CD4-positive, alpha-beta memory T cell (primary cell): Measurements from ENCODE around the gene NMT1. TPM values are rescaled to one million over a fixed set of nuclear protein-coding genes. Genes with fewer than 3 reads are reported as not detected.

Experiments
- CTCF ChIA-PET: fragments of 350-600 bp; sonication (Branson Sonifier 250); formaldehyde crosslinking; loops from one replicate; lab custom pipeline; 2021; ENCODE audit warnings: inconsistent platforms; ENCODE audit not compliant: partially characterized antibody; lab: Charles Lee
- POLR2A ChIA-PET: fragments of 350-600 bp; sonication (Branson Sonifier 250); formaldehyde crosslinking; loops from one replicate; lab custom pipeline; 2021; ENCODE audit not compliant: partially characterized antibody; lab: Charles Lee
- DNase-seq, 5 donors: peaks; one replicate each; pipeline versions ENCODE4 v3.0.0 to v3.0.0-alpha.2; 2020 to 2022; ENCODE audit warnings: mixed read lengths in 1 of 5
- H3K27ac ChIP-seq: one replicate; pipeline ENCODE4 v1.7.0; 2013; ENCODE audit warnings: low read depth, low read length
- H3K27me3 ChIP-seq: 2 replicates; pipeline ENCODE4 v1.7.0; 2013; ENCODE audit warnings: mild to moderate bottlenecking, low read length, moderate library complexity; ENCODE audit not compliant: insufficient read depth
- H3K36me3 ChIP-seq: 2 replicates; pipeline ENCODE4 v1.7.0; 2013; ENCODE audit warnings: mild to moderate bottlenecking, low read length, moderate library complexity; ENCODE audit not compliant: insufficient read depth
- H3K4me1 ChIP-seq: 2 replicates; pipeline ENCODE4 v1.7.0; 2013; ENCODE audit warnings: mild to moderate bottlenecking, low read length, moderate library complexity; ENCODE audit not compliant: insufficient read depth
- H3K4me3 ChIP-seq, 2 donors: one replicate each; pipeline ENCODE4 v1.7.0; 2013; ENCODE audit warnings: low read length in 2 of 2, mild to moderate bottlenecking in 1 of 2
- H3K9me3 ChIP-seq, 2 donors: one replicate each; pipeline ENCODE4 v1.7.0; 2013; ENCODE audit warnings: low read length in 2 of 2, control low read depth in 1 of 2; ENCODE audit not compliant: control insufficient read depth in 1 of 2
- H3K27ac Mint-ChIP-seq, 7 donors: one replicate each; pipeline ENCODE4 v1.8.0; 2020 to 2021; ENCODE audit warnings: mixed read lengths in 7 of 7, mild to moderate bottlenecking in 6 of 7, inconsistent platforms in 3 of 7, moderate library complexity in 3 of 7
- H3K27me3 Mint-ChIP-seq, 2 donors: one replicate each; pipeline ENCODE4 v1.8.0; 2020 to 2021; ENCODE audit warnings: mixed read lengths in 2 of 2
- H3K36me3 Mint-ChIP-seq, 2 donors: one replicate each; pipeline ENCODE4 v1.8.0; 2020 to 2021; ENCODE audit warnings: mixed read lengths in 2 of 2, inconsistent platforms in 1 of 2, mild to moderate bottlenecking in 1 of 2
- H3K4me1 Mint-ChIP-seq, 4 donors: one replicate each; pipeline ENCODE4 v1.8.0; 2020 to 2021; ENCODE audit warnings: mixed read lengths in 4 of 4, mild to moderate bottlenecking in 1 of 4
- H3K4me3 Mint-ChIP-seq, 8 donors: one replicate each; pipeline ENCODE4 v1.8.0; 2020 to 2021; ENCODE audit warnings: mixed read lengths in 8 of 8, mild to moderate bottlenecking in 7 of 8, moderate library complexity in 6 of 8, inconsistent platforms in 3 of 8
- H3K9me3 Mint-ChIP-seq, 8 donors: one replicate each; pipeline ENCODE4 v1.8.0; 2020 to 2021; ENCODE audit warnings: mixed read lengths in 8 of 8, mild to moderate bottlenecking in 5 of 8, inconsistent platforms in 3 of 8, moderate library complexity in 1 of 8
- intact Hi-C: fragments of 100-400 bp; cut with micrococcal nuclease; formaldehyde crosslinking; loops from one replicate; pipeline ENCODE4 v1.15.1; 2023
- polyA plus RNA-seq, 2 donors: library from polyadenylated mRNA; unstranded; fragments of 300-500 nt; fragmentation: Illumina TruSeq; gene quantifications; one replicate each; pipeline ENCODE4 v1.2.3, GENCODE V29; 2021
- total RNA-seq, 2 experiments: library from RNA; stranded (reverse); gene quantifications; one replicate each; pipeline ENCODE4 v1.2.3, GENCODE V29; 2021

Gene NMT1
- total and polyA plus RNA-seq, 4 experiments from 2014 or later, result 56.2 to 126 (median 100) TPM

DNA sequence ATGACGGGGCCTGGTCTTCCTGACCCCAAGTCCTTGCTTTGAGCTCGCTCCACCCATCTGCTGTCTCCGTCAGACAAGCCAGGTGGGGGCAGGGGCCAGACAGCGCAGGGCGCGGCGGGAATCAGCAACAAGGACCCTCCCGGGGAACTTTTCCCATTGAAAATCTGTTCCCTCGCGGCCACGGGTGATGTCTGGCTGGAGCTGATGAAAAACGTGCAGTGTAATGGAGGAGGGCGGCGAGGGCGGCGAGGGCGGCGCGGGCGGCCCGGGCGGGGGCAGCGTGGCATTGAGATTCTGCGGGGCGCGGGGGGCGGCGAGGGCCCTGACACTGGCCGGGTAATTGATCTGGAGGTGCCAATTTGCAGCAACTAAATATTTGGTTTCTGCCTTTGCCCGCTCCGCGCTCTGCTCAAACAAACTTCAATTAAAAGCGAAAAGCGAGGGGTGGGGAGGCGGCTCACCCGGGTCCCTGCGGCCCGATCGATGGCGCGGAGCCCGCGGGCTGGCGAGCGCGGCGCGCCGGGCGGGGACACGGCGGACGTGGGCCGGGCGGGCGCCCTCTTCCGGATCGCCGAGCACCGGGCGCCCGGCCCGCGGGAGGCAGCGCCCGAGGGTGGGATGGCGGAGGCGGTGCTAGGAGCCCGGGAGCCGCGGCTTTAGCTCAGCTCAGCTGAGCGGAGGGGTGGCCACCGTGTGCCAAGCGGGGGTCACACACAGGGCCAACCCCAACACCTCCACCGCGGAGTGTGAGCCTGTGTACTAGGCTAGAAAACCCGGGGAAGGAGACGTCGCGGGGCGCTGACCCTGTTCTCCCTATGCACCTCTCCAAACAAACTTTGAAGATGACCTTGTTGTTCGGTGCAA, 42.0 kb upstream of the NMT1 start:
- H3K27ac Mint-ChIP-seq, result peak overlapping the region in 4 of 7 donors; percentile 69 to 85 (median 74)
- H3K36me3 Mint-ChIP-seq, result peaks cover 2 to 4% of the 10 kb centered on the region in 2 donors
- intact Hi-C loops, result loop anchor here (10.0 kb wide), 1 partner anchor 74 kb away; the partner anchor contains the start of gene KIF18B
- H3K4me3 Mint-ChIP-seq, result peak overlapping the region; percentile 79 to 94 (median 86)
- ChIA-PET POLR2A (interaction anchor here (0.7 to 1.7 kb wide), 3 partner anchors 20 to 109 kb away, joined by 3 to 6 read pairs (median 3); no protein-coding TSS in a partner anchor), CTCF (interaction anchor here (0.9 to 5.8 kb wide), 9 partner anchors 13 to 242 kb away, joined by 3 to 76 read pairs (median 4); partner anchors contain the start of gene ACBD4)
- H3K4me3 ChIP-seq, result peak overlapping the region in 1 of 2 donors; percentile 23
- H3K27me3 ChIP-seq, result peaks cover 20% of the 10 kb centered on the region
- H3K36me3 ChIP-seq, result no peaks in the 10 kb centered on the region
- H3K9me3 ChIP-seq, result no peaks in the 10 kb centered on the region
- DNase-seq, result peak in 4 of 5 donors; percentile 14 to 35 (median 22)
- no peaks in the 10 kb centered on the region for H3K9me3 Mint-ChIP-seq
- H3K4me1 ChIP-seq, result peaks cover 25% of the 10 kb centered on the region
- peaks cover 26 to 41% of the 10 kb centered on the region in 2 donors for H3K27me3 Mint-ChIP-seq
- peaks cover 11 to 22% (median 18%) of the 10 kb centered on the region in 4 donors for H3K4me1 Mint-ChIP-seq
- H3K27ac ChIP-seq, result no peak overlapping the region

DNA sequence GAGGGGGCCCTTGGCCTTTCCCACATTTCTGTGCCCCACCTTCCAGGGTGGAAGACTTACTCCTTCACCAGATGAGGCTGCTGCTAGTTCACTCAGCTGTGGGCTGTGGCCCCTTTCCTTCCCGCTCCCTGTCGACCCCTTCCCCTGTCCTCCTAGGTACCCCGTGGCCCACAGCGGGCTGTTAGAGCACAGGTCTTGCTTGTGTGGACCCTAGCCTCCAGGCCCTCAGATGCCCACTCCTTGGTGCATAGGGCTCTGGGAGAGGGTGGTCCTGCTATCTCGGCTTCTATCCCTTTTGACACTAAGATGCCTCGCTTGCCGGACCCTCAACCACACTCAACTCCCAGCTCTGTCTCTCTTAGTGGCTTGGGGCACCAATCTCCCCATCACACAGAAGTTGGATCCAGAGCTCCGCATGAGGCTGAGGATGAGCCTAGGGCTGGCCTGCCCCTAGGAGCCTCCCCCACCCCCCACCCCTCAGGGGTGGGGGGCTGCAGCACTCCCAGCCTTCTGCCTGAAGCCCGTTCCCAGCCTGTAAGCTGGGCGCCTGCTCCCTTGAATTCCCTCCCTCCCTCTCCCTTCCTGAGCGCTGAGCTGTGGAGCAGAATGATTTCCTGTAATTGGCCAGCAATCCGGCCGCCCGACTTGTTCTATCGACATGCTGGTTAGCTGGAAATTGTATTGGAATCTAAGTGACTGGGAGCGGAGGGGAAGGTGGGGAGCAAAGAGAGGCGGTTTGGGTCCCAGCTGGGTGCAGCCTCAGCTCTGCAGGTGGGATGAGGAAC, 40.6 kb upstream of the NMT1 start:
- Histone ChIP-seq H3K4me3 (no peak overlapping the region), H3K36me3 (no peaks in the 10 kb centered on the region), H3K27me3 (peaks cover 20% of the 10 kb centered on the region), H3K9me3 (no peaks in the 10 kb centered on the region), H3K27ac (no peak overlapping the region), H3K4me1 (peaks cover 25% of the 10 kb centered on the region)
- CTCF ChIA-PET, result interaction anchor here (0.7 to 5.8 kb wide), 13 partner anchors 8 to 244 kb away, joined by 3 to 76 read pairs (median 3); partner anchors contain the start of gene ACBD4
- peak overlapping the region in 6 of 8 donors; percentile 5 to 84 (median 30) for H3K4me3 Mint-ChIP-seq
- peaks cover 11 to 22% (median 18%) of the 10 kb centered on the region in 4 donors for H3K4me1 Mint-ChIP-seq
- H3K36me3 Mint-ChIP-seq, result peaks cover 4% of the 10 kb centered on the region in 2 donors
- peak overlapping the region in 1 of 7 donors; percentile 24 for H3K27ac Mint-ChIP-seq
- POLR2A ChIA-PET, result interaction anchor here (1.0 to 2.8 kb wide), 4 partner anchors 30 to 245 kb away, joined by 3 to 9 read pairs (median 6); partner anchors contain the start of gene EFTUD2
- H3K27me3 Mint-ChIP-seq, result peaks cover 26 to 41% of the 10 kb centered on the region in 2 donors
- no peak for DNase-seq
- no peaks in the 10 kb centered on the region for H3K9me3 Mint-ChIP-seq
- intact Hi-C loops, result no loop called here

- Mint-ChIP-seq H3K36me3 (peaks cover 4 to 8% of the 10 kb centered on the region in 2 donors), H3K9me3 (no peaks in the 10 kb centered on the region), H3K4me3 (peak overlapping the region in 7 of 8 donors; percentile 35 to 84 (median 69)), H3K27me3 (peaks cover 26 to 31% of the 10 kb centered on the region in 2 donors), H3K4me1 (peaks cover 11 to 22% (median 18%) of the 10 kb centered on the region in 4 donors), H3K27ac (peak overlapping the region in 3 of 7 donors; percentile 7 to 39 (median 24))
- Histone ChIP-seq H3K27ac (no peak overlapping the region), H3K36me3 (no peaks in the 10 kb centered on the region), H3K27me3 (peaks cover 20% of the 10 kb centered on the region), H3K4me3 (peak overlapping the region in 1 of 2 donors; percentile 47), H3K9me3 (no peaks in the 10 kb centered on the region), H3K4me1 (peaks cover 25% of the 10 kb centered on the region)
- intact Hi-C loops, result loop anchor here (1.0 kb wide), 2 partner anchors 101 to 246 kb away; no protein-coding TSS in a partner anchor
- peak; percentile 50 to 66 (median 55) for DNase-seq
- ChIA-PET CTCF (interaction anchor here (0.7 to 5.8 kb wide), 26 partner anchors 10 to 245 kb away, joined by 3 to 76 read pairs (median 3); partner anchors contain the start of genes DCAKD and EFTUD2), POLR2A (interaction anchor here (0.7 to 2.8 kb wide), 9 partner anchors 9 to 246 kb away, joined by 3 to 9 read pairs (median 4); partner anchors contain the start of genes EFTUD2 and NMT1)
Measured at GRCh38 chr17:45021607-45022287, 39.4 kb upstream of the NMT1 start.

- POLR2A ChIA-PET, result interaction anchor here (0.5 to 2.8 kb wide), 10 partner anchors 9 to 247 kb away, joined by 3 to 9 read pairs (median 4); partner anchors contain the start of genes EFTUD2 and NMT1
- Mint-ChIP-seq H3K36me3 (peaks cover 4 to 12% of the 10 kb centered on the region in 2 donors), H3K27me3 (peaks cover 26 to 30% of the 10 kb centered on the region in 2 donors), H3K4me3 (no peak overlapping the region), H3K9me3 (no peaks in the 10 kb centered on the region), H3K27ac (no peak overlapping the region), H3K4me1 (peaks cover 11 to 22% (median 18%) of the 10 kb centered on the region in 4 donors)
- H3K4me3 ChIP-seq, result no peak overlapping the region
- no peak for DNase-seq
- no peak overlapping the region for H3K27ac ChIP-seq
- CTCF ChIA-PET, result interaction anchor here (0.7 to 5.8 kb wide), 24 partner anchors 12 to 245 kb away, joined by 3 to 76 read pairs (median 3); partner anchors contain the start of genes DCAKD, EFTUD2 and NMT1
- no peaks in the 10 kb centered on the region for H3K36me3 ChIP-seq
- peaks cover 20% of the 10 kb centered on the region for H3K27me3 ChIP-seq
- intact Hi-C loops, result loop anchor here (1.0 kb wide), 2 partner anchors 102 to 247 kb away; no protein-coding TSS in a partner anchor
- peaks cover 25% of the 10 kb centered on the region for H3K4me1 ChIP-seq
- no peaks in the 10 kb centered on the region for H3K9me3 ChIP-seq
Measured at GRCh38 chr17:45022288-45022648, 38.8 kb upstream of the NMT1 start.

DNA sequence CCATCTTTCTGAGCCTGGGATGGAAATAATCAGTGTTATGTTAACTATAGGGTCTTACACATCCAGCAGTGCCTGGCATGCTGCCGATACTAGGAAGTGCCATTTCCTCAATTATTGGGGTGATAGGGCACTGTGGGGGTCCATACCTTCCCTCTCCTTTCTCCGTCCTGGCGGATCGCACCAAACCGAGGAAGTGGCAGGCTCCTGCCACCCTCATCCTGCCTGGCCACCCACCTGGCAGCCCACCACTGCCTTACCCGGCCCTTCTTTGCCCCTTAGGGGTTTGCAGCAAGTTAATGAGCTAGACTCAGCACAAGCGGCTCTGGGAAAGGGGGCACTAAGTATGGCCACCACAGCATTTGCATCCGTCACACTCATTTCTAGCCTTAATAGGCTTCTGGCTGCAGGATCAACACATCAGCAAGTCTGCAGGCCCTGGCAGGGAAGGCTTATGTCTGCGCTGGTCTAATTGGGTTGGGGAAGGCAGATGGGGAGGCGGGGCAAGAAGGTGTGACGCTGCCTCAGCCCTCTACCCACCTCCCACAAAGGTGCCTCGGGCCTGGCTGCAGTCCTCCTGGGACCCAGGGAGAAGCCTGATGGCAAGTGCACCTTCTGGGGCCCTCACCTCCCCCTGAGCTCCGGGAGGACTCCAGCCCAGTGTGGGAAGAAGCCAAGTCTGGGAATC, 38.3 kb upstream of the NMT1 start:
- Mint-ChIP-seq H3K9me3 (no peaks in the 10 kb centered on the region), H3K27ac (peak overlapping the region in 3 of 7 donors; percentile 15 to 32 (median 17)), H3K36me3 (peaks cover 4 to 12% of the 10 kb centered on the region in 2 donors), H3K4me3 (no peak overlapping the region), H3K27me3 (peaks cover 26 to 29% of the 10 kb centered on the region in 2 donors), H3K4me1 (peaks cover 11 to 22% (median 18%) of the 10 kb centered on the region in 4 donors)
- ChIA-PET CTCF (interaction anchor here (0.7 to 5.8 kb wide), 22 partner anchors 11 to 245 kb away, joined by 3 to 76 read pairs (median 4); partner anchors contain the start of genes DCAKD and NMT1), POLR2A (interaction anchor here (0.5 to 2.8 kb wide), 9 partner anchors 8 to 246 kb away, joined by 3 to 9 read pairs (median 4); partner anchors contain the start of genes EFTUD2 and NMT1)
- intact Hi-C loops, result loop anchor here (1.0 kb wide), 2 partner anchors 102 to 247 kb away; no protein-coding TSS in a partner anchor
- H3K27ac ChIP-seq, result no peak overlapping the region
- H3K27me3 ChIP-seq, result peaks cover 20% of the 10 kb centered on the region
- H3K4me1 ChIP-seq, result peaks cover 25% of the 10 kb centered on the region
- no peaks in the 10 kb centered on the region for H3K9me3 ChIP-seq
- H3K36me3 ChIP-seq, result no peaks in the 10 kb centered on the region
- DNase-seq, result no peak
- H3K4me3 ChIP-seq, result no peak overlapping the region
